C4-2B (cell line): ENCODE results near the gene FAM124A.
A peak's percentile ranks its signal among the peaks of the same experiment; 100 is the strongest.

Experiments
- ZFX ChIP-seq: fragments of 450-650 bp; IDR thresholded peaks from 2 replicates; pipeline ENCODE4 v1.6.1; 2017
- TF ChIP-seq, protein P1 (sequence below): fragments of 450-650 bp; conservative IDR thresholded peaks from 2 replicates; pipeline ENCODE4 v1.5.1; 2017; ENCODE audit warnings: mild to moderate bottlenecking

DNA sequence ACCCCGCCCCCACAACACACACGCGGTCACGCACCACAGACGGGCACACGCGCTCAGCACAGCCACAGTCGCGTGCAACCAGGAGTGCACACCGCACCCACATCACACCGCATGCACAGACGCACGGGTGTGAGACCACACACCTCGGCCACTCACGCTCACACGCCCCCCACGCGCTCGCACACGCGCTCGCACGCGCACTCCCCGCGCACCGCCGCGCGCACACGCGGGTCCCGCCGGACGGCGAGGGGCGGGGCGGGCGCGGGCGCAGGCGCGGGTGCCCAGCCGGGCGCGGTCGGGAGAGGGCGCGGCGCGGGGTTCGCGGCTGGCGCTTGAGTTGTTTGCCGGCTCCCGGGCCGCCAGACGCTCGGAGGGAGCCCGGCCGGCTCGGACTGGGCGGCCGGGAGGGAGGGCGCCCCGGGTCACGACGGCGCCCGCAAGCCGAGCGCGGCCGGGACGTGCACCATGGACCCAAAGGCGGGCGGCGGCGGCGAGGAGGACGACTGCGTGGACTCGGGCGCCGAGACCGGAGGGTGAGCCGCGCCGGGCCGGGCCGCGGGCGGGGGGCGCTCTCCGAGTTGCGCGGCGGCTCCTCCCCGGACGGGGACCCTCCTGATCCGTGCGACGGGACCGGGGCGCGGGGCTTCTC, at the start of gene FAM124A:
- TF ChIP-seq, protein P1, sequence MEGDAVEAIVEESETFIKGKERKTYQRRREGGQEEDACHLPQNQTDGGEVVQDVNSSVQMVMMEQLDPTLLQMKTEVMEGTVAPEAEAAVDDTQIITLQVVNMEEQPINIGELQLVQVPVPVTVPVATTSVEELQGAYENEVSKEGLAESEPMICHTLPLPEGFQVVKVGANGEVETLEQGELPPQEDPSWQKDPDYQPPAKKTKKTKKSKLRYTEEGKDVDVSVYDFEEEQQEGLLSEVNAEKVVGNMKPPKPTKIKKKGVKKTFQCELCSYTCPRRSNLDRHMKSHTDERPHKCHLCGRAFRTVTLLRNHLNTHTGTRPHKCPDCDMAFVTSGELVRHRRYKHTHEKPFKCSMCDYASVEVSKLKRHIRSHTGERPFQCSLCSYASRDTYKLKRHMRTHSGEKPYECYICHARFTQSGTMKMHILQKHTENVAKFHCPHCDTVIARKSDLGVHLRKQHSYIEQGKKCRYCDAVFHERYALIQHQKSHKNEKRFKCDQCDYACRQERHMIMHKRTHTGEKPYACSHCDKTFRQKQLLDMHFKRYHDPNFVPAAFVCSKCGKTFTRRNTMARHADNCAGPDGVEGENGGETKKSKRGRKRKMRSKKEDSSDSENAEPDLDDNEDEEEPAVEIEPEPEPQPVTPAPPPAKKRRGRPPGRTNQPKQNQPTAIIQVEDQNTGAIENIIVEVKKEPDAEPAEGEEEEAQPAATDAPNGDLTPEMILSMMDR, result peak; percentile 86
- 0 out of 2 replicates have a peak, but pooled peaks have one; percentile 26 for TF ChIP-seq ZFX
